ENCODE data around the gene SUMF1. TPM values are rescaled to one million over a fixed set of nuclear protein-coding genes. Genes with fewer than 3 reads are reported as not detected.

Gene SUMF1
- total RNA-seq, 1 donor from 2014 or later = 44.5 TPM

GRCh38 chr3:4356546-4357410, 110.3 kb downstream of the SUMF1 start:
- no peak for TF ChIP-seq CTCF (conservative IDR thresholded peaks at IDR 0.05; ENCODE audit: low read depth, low read length)
- DNase-seq (ENCODE audit: low read depth) = no peak
- no peak overlapping the region for H3K4me3 ChIP-seq (ENCODE audit: low read depth, low read length)

GRCh38 chr3:4356220-4356540, 110.9 kb downstream of the SUMF1 start:
- no peak for DNase-seq (ENCODE audit: low read depth)
- no peak overlapping the region for H3K4me3 ChIP-seq (ENCODE audit: low read depth, low read length)
- TF ChIP-seq CTCF (conservative IDR thresholded peaks at IDR 0.05; ENCODE audit: low read depth, low read length) = no peak

GRCh38 chr3:4355401-4356219, 111.5 kb downstream of the SUMF1 start:
- peak overlapping the region; percentile 7 for H3K4me3 ChIP-seq (ENCODE audit: low read depth, low read length)
- peak; percentile 59 for DNase-seq (ENCODE audit: low read depth)
- TF ChIP-seq CTCF (conservative IDR thresholded peaks at IDR 0.05; ENCODE audit: low read depth, low read length) = no peak

- no peak overlapping the region for H3K4me3 ChIP-seq (ENCODE audit: low read depth, low read length)
- TF ChIP-seq CTCF (conservative IDR thresholded peaks at IDR 0.05; ENCODE audit: low read depth, low read length) = no peak
- DNase-seq (ENCODE audit: low read depth) = no peak
Observed at GRCh38 chr3:4351872-4352271, 115.2 kb downstream of the SUMF1 start.

- no peak for DNase-seq (ENCODE audit: low read depth)
- TF ChIP-seq CTCF (conservative IDR thresholded peaks at IDR 0.05; ENCODE audit: low read depth, low read length) = no peak
- H3K4me3 ChIP-seq (ENCODE audit: low read depth, low read length) = no peak overlapping the region
Observed at GRCh38 chr3:4351164-4351855, 115.8 kb downstream of the SUMF1 start.

GRCh38 chr3:4350789-4351163, 116.3 kb downstream of the SUMF1 start:
- no peak overlapping the region for H3K4me3 ChIP-seq (ENCODE audit: low read depth, low read length)
- peak; percentile 79 for TF ChIP-seq CTCF (conservative IDR thresholded peaks at IDR 0.05; ENCODE audit: low read depth, low read length)
- DNase-seq (ENCODE audit: low read depth) = peak; percentile 13

Data from epithelial cell of proximal tubule (primary cell).